HG03280 (cell line): Measurements from ENCODE around the gene CCDC181.
"Not testable (repeated sequence)": the region's sequence is repeated elsewhere in the genome, so short reads cannot be mapped to it uniquely, and the experiment has no call there.

Experiments
- ATAC-seq: cut with Tn5 transposase; IDR thresholded peaks from one replicate; pipeline ENCODE4 v1.9.1; 2021; ENCODE audit warnings: mild to moderate bottlenecking, moderate library complexity; ENCODE audit not compliant: unreplicated experiment

CCDC181 gene

GRCh38 chr1:169402578-169402977 is 24.7 kb downstream of the CCDC181 start:
- ATAC-seq, result not testable (repeated sequence)

GRCh38 chr1:169395955-169396354 is 31.3 kb downstream of the CCDC181 start:
- no peak for ATAC-seq

- ATAC-seq, result no peak
These were observed 34.9 kb downstream of the CCDC181 start for GRCh38 chr1:169392406-169392805.

GRCh38 chr1:169390303-169390702 is 37.0 kb downstream of the CCDC181 start:
- peak; percentile 63 for ATAC-seq

DNA sequence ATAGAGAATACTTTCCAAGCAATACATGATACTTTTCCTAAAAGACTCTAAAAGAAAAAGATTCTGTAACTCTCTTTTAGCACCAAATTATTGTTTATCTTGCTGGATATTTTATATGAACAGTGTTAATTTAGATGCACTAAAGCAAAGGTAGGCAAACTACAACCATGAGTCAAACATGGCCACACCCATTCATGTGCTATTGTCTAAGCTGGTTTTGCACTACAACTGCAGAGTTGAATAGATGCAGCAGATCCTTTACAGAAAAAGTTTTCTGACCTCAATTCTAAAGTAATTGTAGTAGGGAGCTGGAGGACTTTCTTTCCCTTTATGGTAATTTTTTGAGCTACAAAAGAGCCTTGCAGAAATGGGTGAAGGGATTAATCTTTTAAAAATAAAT is 39.9 kb downstream of the CCDC181 start:
- no peak for ATAC-seq

GRCh38 chr1:169383449-169383848 is 43.8 kb downstream of the CCDC181 start:
- no peak for ATAC-seq

GRCh38 chr1:169381162-169381561 is 46.1 kb downstream of the CCDC181 start:
- no peak for ATAC-seq

GRCh38 chr1:169371404-169371803 is 55.9 kb downstream of the CCDC181 start:
- no peak for ATAC-seq

DNA sequence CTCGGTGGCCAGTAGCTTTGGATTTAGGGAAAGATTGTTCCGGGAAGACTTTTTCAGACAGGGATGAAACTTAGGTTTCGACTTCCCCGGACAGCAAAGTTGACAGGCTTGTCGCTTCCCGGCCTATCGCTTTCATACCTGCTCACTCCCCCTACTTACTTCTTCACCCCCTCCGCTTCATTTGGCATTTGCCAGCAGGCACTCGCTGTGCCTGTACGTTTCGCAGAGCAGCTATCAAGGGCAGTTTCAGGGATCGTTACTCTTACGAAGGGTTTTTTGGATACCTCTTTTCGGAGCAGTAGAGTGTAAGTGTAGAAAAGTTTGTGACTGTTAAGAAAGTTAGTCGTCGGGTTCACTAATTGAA is 58.9 kb downstream of the CCDC181 start:
- ATAC-seq, result no peak

GRCh38 chr1:169367686-169368405 is 59.4 kb downstream of the CCDC181 start, which contains the start of the genes BLZF1 and NME7:
BLZF1 (plus strand) TSS chr1:169368195; CDS start chr1:169369523, 1,328 bp downstream.
NME7 (minus strand) TSS chr1:169367797; CDS start chr1:169367710, 87 bp downstream.
- peak; percentile 96 for ATAC-seq

DNA sequence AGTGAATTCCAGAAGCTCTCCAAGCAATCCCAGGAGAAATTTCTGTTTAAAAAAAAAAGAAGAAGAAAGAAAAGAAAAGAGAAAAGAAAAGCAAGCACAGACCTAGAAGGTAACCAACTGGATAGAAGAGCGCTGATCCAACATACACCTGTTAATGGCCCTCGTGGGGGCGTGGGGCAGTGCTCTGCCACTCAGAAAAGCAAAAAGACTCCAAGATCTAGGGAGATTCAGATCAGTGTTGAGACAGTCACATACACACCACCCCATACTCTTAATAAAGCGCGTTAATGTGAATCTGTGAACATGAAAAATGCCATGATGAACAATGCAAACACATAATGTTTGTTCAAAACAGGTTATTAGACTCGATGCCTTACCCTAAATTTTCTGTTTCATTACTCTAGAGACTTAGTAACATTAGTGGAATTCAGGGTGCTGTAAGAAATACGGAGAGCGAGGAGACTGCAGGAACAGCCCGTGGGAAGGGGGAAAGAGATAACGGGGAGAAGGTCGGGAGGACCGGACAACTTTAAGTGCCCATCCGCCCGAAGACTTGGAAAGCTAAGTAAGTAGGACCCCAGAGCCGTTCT is 60.1 kb downstream of the CCDC181 start:
- no peak for ATAC-seq

DNA sequence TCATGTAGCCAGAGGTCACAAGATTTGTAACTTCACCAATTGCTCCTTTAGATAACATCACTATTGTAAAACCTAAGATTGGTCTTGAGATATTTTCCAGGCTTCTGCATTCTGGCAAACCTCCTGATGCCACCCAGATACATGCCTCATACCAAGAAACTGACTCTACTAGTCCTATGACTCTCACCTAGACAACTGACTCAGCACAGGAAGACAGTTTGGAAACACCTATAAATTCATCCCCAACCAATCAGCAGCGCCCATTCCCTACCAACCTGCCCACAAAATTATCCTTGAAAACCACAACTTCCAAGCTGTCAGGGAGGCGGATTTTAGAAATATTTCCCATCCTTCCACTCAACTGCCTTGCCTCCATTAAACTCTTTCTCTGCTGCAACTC is 62.3 kb downstream of the CCDC181 start:
- ATAC-seq, result no peak

DNA sequence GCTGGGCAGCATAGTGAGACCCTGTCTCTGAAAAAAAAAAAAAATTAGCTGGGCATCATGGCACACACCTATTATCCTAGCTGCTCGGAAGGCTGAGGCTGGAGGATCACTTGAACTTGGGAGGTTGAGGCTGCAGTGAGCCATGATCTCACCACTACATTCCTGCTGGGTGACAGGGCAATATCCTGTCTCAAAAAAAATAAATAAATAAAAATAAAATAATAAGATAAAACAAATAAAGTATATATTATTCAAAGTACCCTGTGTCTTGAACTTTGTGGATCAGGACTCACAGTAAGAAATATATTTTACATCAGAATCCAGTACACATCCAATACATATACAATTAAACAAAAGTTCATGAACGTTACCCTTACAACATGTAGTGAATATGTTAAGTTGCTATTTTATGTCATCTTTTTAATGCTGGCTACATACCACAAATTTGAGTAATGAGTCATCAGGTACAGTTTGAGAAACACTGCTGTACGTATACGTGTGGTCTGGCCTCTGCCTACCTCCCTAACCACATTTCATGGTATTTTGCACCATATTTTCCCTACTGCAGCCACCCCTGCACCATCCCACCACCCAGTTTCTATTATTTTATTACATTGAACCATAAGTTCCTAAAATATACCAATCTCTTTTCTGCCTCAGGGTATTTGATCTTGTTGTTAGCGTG is 64.1 kb downstream of the CCDC181 start:
- ATAC-seq, result no peak

DNA sequence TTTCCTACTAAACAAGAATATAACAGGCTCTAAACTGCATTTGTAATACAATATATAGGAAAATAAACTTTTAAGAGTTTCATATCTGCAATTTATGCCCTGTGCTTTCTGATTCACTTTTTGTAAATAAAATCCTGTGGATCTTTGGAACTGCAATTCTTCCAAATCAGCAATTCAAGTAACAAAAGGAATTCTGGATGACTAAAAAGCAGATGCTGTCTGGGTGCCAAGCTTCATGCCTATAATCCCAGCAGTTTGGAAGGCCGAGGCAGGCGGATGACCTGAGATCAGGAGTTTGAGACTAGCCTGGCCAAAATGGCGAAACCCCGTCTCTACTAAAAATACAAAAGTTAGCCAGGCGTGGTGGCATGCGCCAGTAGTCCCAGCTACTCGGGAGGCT is 66.0 kb downstream of the CCDC181 start:
- ATAC-seq, result no peak

- no peak for ATAC-seq
These were observed 66.9 kb downstream of the CCDC181 start for GRCh38 chr1:169360415-169360814.

DNA sequence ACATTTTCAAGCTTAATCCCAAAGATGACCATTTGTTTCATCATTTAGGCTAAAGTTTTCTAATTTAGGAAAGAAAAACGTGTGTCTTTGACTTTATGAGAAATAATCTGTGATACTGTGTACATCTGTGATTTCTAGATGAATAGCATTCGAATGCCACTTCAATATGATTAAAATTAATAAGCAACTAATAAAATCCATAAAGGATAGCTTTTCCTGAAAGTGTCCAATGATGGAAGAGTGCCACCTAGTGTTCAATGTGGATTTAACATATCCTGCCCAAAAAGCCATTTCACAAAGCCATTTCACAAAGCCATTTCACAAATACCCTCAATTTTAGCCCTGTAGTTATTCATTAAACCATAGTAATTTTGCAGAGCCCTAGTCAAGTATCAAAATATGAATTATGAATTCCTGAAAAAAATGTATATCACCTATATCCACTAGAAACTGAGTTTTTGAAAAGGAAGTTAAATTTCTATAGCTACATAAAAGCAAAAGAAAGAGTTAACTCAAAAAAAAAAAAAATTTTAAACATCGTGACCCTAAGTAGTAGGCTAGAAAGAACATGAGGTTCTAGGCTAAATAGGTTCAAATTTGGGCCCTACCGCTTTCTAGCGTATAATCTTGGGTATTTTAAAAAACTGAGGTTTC is 78.8 kb downstream of the CCDC181 start:
- ATAC-seq, result no peak

DNA sequence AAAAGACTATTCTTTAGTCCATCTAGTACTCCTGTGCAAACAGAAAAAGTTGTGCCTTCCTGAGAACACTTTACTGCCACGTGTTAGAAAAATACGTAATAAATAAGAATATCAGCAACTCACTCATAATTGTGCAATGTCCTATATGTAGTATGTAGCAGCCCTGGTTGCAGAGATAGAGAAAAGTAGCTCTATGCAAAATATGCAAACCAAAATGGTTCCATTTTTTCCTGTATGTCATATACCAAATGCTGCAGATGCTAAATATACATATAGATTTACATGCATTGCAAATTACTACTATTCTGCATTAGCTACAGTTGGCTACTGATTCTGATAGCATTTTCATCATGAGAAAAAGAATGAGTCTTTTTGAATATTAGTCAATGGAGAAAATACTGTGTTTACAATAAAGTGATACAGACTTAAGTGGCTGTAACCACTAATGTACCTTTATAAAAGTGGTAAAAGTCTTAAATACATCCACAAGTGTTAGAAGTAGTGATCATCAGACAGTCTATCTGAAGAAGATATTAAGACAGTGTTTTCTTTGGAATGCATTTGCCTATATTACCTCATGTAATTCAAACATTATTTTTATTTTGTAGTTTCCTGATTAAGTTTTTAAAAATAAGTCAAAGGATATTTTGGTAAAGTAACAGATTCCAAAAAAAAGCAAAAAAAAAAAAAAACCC is 79.4 kb downstream of the CCDC181 start:
- no peak for ATAC-seq

- ATAC-seq, result no peak
These were observed 81.2 kb downstream of the CCDC181 start for GRCh38 chr1:169346036-169346589.

GRCh38 chr1:169345511-169345910 is 81.8 kb downstream of the CCDC181 start:
- ATAC-seq, result no peak
